ENCODE data around the gene KLF7.
A peak's percentile ranks its signal among the peaks of the same experiment; 100 is the strongest.

Gene KLF7

DNA sequence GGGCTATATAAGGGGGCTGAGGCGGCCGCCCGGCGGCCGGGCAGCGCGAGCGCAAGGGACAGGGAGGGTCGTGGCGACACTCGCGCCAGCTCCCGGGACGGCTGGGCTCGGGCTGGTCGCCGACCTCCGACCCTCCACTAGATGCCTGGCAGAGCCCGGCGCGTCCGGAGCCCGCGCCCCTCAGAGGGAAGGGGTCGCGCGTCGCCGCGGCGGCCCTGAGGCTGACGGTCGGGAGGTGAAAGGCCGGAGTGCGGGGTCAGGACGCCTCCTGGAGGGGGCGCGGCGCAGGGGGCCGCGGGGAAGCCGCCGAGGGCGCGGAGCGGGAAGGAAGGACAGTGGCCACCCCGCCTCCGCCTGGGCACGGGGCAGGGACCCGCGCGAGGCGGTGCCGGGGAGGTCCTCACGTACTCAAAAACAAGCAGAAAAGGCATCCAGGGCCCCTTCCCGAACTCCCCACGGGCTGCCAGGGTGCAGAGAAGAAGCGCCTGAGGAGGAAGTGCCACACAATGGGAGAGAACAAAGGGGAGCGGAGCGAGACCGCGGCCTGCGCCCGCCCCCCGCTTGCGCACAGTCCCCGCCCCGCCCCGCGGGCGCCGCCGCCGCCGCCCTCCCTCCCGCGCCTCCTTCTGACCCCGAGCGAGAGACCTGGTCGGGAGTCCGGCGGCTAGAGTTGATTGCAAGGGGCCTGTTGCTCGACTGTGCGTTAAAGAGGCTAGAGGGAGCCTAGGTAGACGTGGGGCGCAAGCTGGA, 776 bp upstream of the KLF7 start:
- peak; percentile 75 for DNase-seq

DNA sequence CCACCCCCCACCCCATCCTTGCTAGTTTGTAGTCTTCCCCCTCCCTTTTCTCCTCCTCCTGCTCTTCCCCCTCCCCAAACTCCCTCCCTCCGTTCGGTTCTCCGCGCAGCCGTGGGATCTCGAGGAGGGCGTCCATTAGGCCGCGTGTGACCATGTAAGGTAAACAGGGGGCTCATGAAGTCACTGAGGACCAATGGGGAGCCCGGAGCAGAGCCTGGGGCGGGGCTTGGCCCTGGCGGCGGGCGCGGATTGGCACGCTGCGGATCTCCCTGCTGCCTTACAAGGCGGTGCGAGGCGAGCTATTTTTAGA, 246 bp upstream of the KLF7 start:
- DNase-seq, result peak; percentile 99

GRCh38 chr2:207164006-207164831, 1.5 kb downstream of the KLF7 start:
- peak; percentile 56 for DNase-seq

- DNase-seq, result no peak
Observed at GRCh38 chr2:207163756-207164005, 2.1 kb downstream of the KLF7 start.

GRCh38 chr2:207163053-207163755, 2.5 kb downstream of the KLF7 start:
- DNase-seq, result peak; percentile 62

DNA sequence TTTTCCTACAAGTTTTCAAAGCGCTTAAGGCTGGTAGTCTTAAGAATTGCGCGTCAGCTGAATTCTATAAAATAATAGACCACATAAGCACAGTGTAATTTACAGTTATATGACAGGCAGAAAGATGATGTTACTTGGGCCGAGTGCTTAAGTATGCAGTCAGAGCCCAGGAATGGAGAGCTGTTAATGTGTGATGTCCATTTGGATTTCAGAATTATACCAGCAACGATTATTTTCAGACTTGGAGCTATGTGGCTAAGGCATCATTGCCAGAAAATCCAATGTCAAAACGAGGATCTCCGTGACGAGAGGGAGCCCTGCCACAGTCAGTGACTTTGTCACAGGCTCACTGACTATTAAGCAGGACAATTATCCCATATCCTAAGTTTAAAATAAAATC, 3.4 kb downstream of the KLF7 start:
- no peak for DNase-seq

DNA sequence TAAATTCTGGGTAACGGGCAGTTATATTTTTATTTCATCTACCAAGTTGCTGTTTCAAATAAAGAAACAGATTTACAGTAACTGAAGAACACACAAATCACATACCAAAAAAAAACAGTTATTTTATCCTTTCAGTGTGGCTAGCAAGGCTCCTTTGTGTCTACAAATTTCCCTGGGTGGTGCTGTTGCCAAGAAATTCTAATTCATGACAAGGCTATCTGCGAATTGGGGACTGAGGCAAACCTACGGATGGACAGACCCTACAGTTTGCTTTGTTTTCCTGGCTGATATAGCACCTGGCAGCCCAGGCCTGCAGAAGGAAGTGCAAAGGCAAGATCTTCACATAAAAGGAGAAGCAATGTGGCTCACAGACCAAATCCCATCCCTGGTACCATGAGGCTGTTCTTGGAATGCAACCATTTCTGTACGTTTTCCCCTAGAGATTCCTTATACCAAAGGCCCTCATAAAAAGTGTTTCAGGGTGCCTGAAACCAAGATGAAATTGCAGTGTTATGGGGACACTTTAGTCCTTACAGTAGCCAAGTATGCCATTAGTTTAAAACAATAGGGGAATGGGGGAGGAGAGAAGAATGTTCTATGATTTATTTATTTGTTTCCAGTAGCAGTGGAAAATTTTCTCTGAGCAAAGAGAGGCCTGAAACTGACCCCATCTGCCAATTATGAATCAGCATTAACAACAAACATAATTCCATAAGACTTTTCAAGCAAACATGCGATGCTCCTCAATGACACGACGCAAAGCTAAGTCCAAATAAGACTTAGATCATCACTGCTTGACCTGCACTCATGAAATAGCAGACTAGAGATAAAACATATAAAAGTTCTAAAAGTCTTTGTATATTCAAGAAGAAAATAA, 4.3 kb downstream of the KLF7 start:
- DNase-seq, result no peak

DNA sequence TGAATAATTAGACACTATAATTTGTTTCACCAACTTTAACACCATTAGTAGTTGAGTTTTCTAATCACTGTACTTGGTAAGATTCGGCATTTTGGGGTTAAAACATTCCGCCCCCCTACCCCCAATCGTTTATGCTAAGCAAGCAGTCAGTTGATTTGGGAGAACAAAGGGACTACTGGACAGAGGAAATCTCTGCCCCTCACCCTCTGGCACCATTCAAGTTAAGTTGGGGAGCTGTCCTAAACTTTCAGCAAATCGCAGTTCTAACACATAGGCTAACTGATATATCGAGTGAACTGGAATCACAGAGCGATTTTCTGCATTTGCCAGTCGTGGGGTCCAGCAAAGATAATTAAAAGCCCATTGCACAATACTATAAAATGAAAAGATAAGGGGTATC, 5.6 kb downstream of the KLF7 start:
- no peak for DNase-seq

GRCh38 chr2:207159002-207159401, 6.7 kb downstream of the KLF7 start:
- DNase-seq, result no peak

DNA sequence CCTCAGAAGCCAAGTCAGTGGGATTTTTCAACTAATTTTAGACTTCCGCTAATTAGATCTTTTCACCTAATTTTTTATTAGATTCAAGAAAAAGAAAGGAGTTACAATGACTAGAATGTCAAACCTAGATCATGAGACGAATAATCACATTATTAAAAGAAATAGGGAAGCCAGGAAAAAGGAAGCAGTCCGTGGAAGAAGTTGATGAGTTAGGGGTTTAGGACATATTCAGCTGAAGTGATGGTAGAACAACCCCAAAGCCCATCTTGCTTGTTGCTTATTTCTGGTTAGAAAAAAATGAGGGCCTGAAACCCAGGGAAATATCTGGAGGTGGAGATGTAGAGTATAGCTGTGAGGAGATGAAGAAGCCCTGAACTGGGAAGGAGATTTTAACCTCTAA, 8.0 kb downstream of the KLF7 start:
- DNase-seq, result peak; percentile 65

DNA sequence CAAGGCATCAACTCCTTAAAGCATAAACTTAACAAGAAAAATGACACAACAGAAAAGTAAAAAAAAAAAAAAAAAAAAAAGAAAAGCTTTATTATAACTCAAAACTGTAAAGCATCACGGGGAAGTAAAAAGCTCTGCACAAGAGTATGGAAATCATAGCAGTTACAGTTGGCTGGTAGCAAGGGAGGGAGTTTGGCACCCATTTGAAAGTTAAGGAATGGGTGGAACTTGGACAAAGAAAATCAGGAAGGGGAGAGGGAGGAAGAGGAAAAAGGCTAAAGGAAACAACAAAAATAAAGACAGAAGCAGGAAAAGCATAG, 8.6 kb downstream of the KLF7 start:
- no peak for DNase-seq

DNA sequence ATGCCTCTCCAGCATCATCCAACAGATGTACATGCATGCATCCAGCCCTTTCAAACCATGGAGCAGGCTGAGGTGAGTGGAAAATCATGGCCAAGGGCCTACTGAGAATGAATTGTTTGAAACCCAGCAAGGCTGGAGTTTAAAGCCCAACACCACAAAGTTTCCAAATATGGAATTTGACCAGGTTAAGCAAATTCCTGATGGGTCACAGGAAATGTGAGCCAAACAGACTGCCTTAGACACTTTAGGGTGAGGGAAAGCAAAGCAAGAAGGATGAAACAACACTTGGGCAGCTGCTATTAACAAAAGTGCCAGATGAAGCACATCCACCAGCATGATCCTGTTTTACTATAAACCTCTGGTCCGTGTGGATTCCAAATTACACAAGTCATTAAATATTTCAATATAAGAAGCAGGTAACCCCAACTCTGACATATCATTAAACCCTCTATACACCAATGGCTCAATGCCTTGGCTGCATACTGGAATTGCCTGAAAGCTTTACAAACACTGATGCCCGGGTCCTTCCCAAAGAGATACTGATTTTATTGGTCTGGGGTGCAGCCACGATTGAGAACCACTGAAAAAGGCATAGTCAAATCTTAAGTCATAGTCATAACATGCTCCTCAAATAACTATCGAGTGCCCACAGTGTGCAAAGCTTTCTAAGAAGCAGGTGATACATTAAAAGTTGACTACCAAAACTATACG, 9.1 kb downstream of the KLF7 start:
- no peak for DNase-seq

- DNase-seq, result no peak
Observed at GRCh38 chr2:207155516-207156444, 10.0 kb downstream of the KLF7 start.

DNA sequence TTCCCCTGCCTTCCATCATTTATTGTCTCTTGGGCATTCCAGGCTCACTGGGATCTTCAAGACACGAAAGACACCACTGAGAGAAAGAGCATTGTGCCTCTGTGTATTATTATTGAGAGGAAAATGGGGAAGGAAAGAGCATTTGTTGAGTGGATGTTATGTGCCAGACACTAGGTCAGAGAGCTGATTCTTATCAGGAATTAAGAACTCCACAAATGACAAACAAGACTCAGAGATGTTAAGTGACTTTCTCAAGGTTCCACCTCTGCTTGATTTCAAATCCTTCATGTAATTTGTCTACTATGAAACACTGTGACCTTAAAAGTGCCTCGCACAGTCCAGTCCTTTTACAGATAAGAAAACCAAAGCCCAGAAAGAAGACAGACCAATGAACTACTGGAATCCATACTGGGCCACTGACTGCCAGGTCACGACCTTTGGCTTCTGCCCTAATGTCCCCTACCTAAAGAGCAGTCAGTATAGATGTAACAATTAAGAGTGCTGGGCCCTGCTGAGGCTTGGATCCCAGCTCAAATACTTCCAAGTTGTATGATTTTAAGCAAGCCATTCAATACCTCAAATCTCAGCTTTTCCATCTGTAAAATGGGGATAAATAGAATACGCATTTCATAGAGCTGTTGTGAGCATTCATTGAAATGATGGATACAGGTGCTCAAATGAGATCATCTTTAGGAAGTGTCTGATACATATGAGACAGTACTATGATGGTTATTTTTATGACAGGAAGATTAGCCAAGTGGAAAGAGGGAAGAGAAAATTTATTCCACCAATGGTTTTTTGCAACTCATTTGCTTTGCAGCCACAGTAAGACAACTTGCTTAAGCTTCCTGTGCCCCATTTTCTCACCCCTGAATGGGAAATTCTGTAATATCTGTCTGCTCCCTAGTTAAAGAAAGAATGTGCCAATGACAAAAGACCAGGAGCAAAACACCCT, 10.9 kb downstream of the KLF7 start:
- DNase-seq, result no peak

GRCh38 chr2:207153266-207153975, 12.3 kb downstream of the KLF7 start:
- DNase-seq, result no peak

DNA sequence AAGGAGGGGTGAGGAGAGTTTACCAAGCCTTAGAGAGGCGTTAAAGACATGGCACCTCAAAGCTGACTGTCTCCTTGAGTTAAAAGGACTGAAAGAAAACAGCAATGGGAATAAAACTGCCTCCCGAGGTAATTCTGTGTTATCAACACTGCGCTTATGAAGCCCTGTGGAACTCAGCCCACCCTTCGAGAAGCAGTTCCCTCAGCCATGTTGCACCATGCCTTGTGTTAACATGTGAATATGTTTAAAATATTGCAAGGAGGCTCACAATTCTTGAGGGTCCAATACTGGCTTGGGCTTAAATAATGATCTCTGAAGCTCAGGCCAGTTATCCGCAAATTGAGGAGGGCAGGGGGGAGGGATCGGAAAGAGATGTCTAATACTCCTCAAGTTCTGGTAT, 14.7 kb downstream of the KLF7 start:
- DNase-seq, result no peak

DNA sequence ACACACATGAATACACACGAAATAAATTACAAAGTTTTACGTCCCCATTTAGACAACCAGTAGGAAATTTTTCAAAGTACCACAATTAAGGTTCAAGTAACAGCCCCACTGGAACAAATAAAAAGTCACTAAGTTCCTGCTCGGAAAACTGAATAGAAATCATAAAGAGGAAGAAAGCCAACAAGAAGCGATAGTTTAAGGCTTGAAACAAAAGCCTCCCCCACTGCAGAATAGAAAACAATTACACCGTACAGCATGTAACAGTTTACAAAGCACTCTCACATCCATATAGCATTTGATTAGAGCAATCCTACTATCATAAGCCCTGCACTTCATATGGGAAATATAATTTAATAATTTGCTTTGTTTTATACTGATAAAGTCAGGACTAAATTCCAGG, 15.5 kb downstream of the KLF7 start:
- DNase-seq, result peak; percentile 53

- no peak for DNase-seq
Observed at GRCh38 chr2:207149249-207150213, 16.2 kb downstream of the KLF7 start.

Data from suppressor macrophage treated with lipopolysaccharide for 4 hours (primary cell).